Stimulated activated CD4-positive, alpha-beta T cell treated with anti-CD3 and anti-CD28 coated beads, TNF-alpha, amount 100 ng/mL, for 1 hour (primary cell): ENCODE measurements around the gene SYPL2.

Experiments
- DNase-seq, 3 donors: peaks; one replicate each; pipeline ENCODE4 v3.0.0-alpha.2; 2020; ENCODE audit warnings: low read depth in 3 of 3, low spot score in 1 of 3

SYPL2 gene

GRCh38 chr1:109513110-109513710 lies 46.9 kb downstream of the SYPL2 start:
- DNase-seq, result no peak

GRCh38 chr1:109514846-109515245 lies 48.5 kb downstream of the SYPL2 start:
- no peak for DNase-seq

GRCh38 chr1:109516872-109517271 lies 50.5 kb downstream of the SYPL2 start:
- DNase-seq, result no peak

- DNase-seq, result no peak
Observed at GRCh38 chr1:109517337-109517736, 51.0 kb downstream of the SYPL2 start.

GRCh38 chr1:109521002-109521951 lies 54.9 kb downstream of the SYPL2 start:
- no peak for DNase-seq

GRCh38 chr1:109522026-109522425 lies 55.7 kb downstream of the SYPL2 start:
- no peak for DNase-seq

- no peak for DNase-seq
Observed at GRCh38 chr1:109523706-109524105, 57.4 kb downstream of the SYPL2 start.

- DNase-seq, result no peak
Observed at GRCh38 chr1:109527098-109527811, 60.9 kb downstream of the SYPL2 start.

GRCh38 chr1:109527846-109528695 lies 61.7 kb downstream of the SYPL2 start:
- DNase-seq, result no peak

GRCh38 chr1:109528712-109529111 lies 62.4 kb downstream of the SYPL2 start:
- DNase-seq, result no peak

- DNase-seq, result no peak
Observed at GRCh38 chr1:109529881-109530456, 63.6 kb downstream of the SYPL2 start.

- no peak for DNase-seq
Observed at GRCh38 chr1:109530457-109531087, 64.2 kb downstream of the SYPL2 start.

- no peak for DNase-seq
Observed at GRCh38 chr1:109531380-109531779, 65.0 kb downstream of the SYPL2 start.
